Liver (tissue), 9 donors: ENCODE data around the gene DNAJB6. TPM values are rescaled to one million over a fixed set of nuclear protein-coding genes. Genes with fewer than 3 reads are reported as not detected.

Experiments
- DNase-seq: peaks from one replicate; pipeline ENCODE4 v3.0.0-alpha.2; 2017; ENCODE audit warnings: low spot score
- H3K27ac ChIP-seq, 2 donors: one replicate each; pipeline ENCODE4 v1.7.0; 2013; ENCODE audit warnings: inconsistent platforms in 2 of 2, low read length in 2 of 2, control low read depth in 1 of 2, low read depth in 1 of 2, mild to moderate bottlenecking in 1 of 2
- H3K27me3 ChIP-seq, 4 donors: one replicate each; pipeline versions ENCODE4 v1.6.1 to v1.7.0; 2013; ENCODE audit warnings: low read length in 3 of 4, inconsistent platforms in 1 of 4, mild to moderate bottlenecking in 1 of 4, moderate library complexity in 1 of 4; ENCODE audit not compliant: control insufficient read depth in 4 of 4, insufficient read depth in 4 of 4
- H3K36me3 ChIP-seq, 4 donors: one replicate each; pipeline versions ENCODE4 v1.6.1 to v1.7.0; 2013; ENCODE audit warnings: low read length in 3 of 4, mild to moderate bottlenecking in 3 of 4, low read depth in 1 of 4, moderate library complexity in 1 of 4; ENCODE audit not compliant: control insufficient read depth in 4 of 4, insufficient read depth in 3 of 4
- H3K4me1 ChIP-seq, 4 donors: one replicate each; pipeline versions ENCODE4 v1.6.1 to v1.7.0; 2013; ENCODE audit warnings: low read length in 3 of 4, mild to moderate bottlenecking in 3 of 4, moderate library complexity in 1 of 4; ENCODE audit not compliant: control insufficient read depth in 4 of 4, insufficient read depth in 4 of 4
- H3K4me3 ChIP-seq, 3 donors: one replicate each; pipeline versions ENCODE4 v1.6.1 to v1.7.0; 2013; ENCODE audit warnings: low read length in 3 of 3, control low read depth in 1 of 3, low read depth in 1 of 3, mild to moderate bottlenecking in 1 of 3
- H3K9ac ChIP-seq, 2 donors: one replicate each; pipeline ENCODE4 v1.7.0; 2013; ENCODE audit warnings: low read length in 2 of 2, mild to moderate bottlenecking in 2 of 2, moderate library complexity in 2 of 2, control low read depth in 1 of 2, low read depth in 1 of 2
- H3K9me3 ChIP-seq, 4 donors: one replicate each; pipeline versions ENCODE4 v1.6.1 to v1.7.0; 2013; ENCODE audit warnings: low read length in 3 of 4; ENCODE audit not compliant: control insufficient read depth in 4 of 4
- ATF3 ChIP-seq: IDR thresholded peaks from 2 replicates; pipeline ENCODE4 v1.6.1; 2016; ENCODE audit warnings: antibody characterized with exemption
- EGR1 ChIP-seq, 2 donors: IDR thresholded peaks; 2 replicates each; pipeline ENCODE4 v1.6.1; 2016 to 2018; ENCODE audit warnings: antibody characterized with exemption in 2 of 2, low read depth in 2 of 2
- FOXA1 ChIP-seq: IDR thresholded peaks from 2 replicates; pipeline ENCODE4 v1.6.1; 2016; ENCODE audit warnings: antibody characterized with exemption
- FOXA2 ChIP-seq: IDR thresholded peaks from 2 replicates; pipeline ENCODE4 v1.6.1; 2016; ENCODE audit warnings: antibody characterized with exemption
- GABPA ChIP-seq, 2 donors: IDR thresholded peaks in 1 of 2; conservative IDR thresholded peaks in 1 of 2; 2 replicates each; pipeline ENCODE4 v1.6.1; 2016; ENCODE audit warnings: antibody characterized with exemption in 2 of 2, mild to moderate bottlenecking in 1 of 2, moderate library complexity in 1 of 2
- HNF4A ChIP-seq, 2 donors: conservative IDR thresholded peaks; 2 replicates each; pipeline ENCODE4 v1.6.1; 2016; ENCODE audit warnings: antibody characterized with exemption in 2 of 2, mild to moderate bottlenecking in 2 of 2
- JUND ChIP-seq, 2 donors: IDR thresholded peaks; 2 replicates each; pipeline ENCODE4 v1.6.1; 2016; ENCODE audit warnings: antibody characterized with exemption in 2 of 2
- NR2F2 ChIP-seq: IDR thresholded peaks from 2 replicates; pipeline ENCODE4 v1.6.1; 2016; ENCODE audit warnings: antibody characterized with exemption
- RAD21 ChIP-seq, 2 donors: IDR thresholded peaks; 2 replicates each; pipeline ENCODE4 v1.6.1; 2016; ENCODE audit warnings: antibody characterized with exemption in 2 of 2, mild to moderate bottlenecking in 2 of 2
- SP1 ChIP-seq: IDR thresholded peaks from 2 replicates; pipeline ENCODE4 v1.6.1; 2018; ENCODE audit warnings: antibody characterized with exemption, mild to moderate bottlenecking
- TAF1 ChIP-seq: conservative IDR thresholded peaks from 2 replicates; pipeline ENCODE4 v1.6.1; 2016; ENCODE audit warnings: antibody characterized with exemption, mild to moderate bottlenecking
- YY1 ChIP-seq: IDR thresholded peaks from 2 replicates; pipeline ENCODE4 v1.6.1; 2016; ENCODE audit warnings: antibody characterized with exemption, mild to moderate bottlenecking
- ZBTB33 ChIP-seq: IDR thresholded peaks from 2 replicates; pipeline ENCODE4 v1.6.1; 2016; ENCODE audit warnings: antibody characterized with exemption
- WGBS: extraction: QIAGEN DNeasy Blood & Tissue Kit; methylation state at CpG from one replicate; pipeline ENCODE4 v1.1.7; 2013; 5-methylcytosine and 5-hydroxymethylcytosine counted together
- polyA plus RNA-seq, 2 donors: library from polyadenylated mRNA; stranded (reverse) in 1 of 2; unstranded in 1 of 2; fragments of 200-250 nt in 1 of 2; fragments of >200 nt in 1 of 2; fragmentation: Nextera tagmentation in 1 of 2; extraction: Ambion mirVana in 1 of 2; gene quantifications; one replicate each; pipeline versions ENCODE4 v1.2.1 to v1.2.3, GENCODE V29; 2013 to 2015
- total RNA-seq, 2 donors: library from RNA; depleted of rRNA; stranded (reverse); fragments of >200 nt; gene quantifications; one replicate each; pipeline ENCODE4 v1.2.3, GENCODE V29; 2014
- TF ChIP-seq, protein P1 (sequence below): IDR thresholded peaks from 2 replicates; pipeline ENCODE4 v1.6.1; 2016; ENCODE audit warnings: antibody characterized with exemption, mild to moderate bottlenecking
- donor health status: healthy.
- donor health status: healthy.
- donor health status: healthy.
- donor health status: healthy.
- donor health status: healthy.

DNAJB6 gene
- total and polyA plus RNA-seq, 4 donors: 26.5 to 46.6 (median 42.4) TPM

GRCh38 chr7:157360483-157361025 lies 23.8 kb downstream of the DNAJB6 start:
- peaks cover 0 to 46% (median 29%) of the 10 kb centered on the region in 4 donors for H3K36me3 ChIP-seq
- H3K9me3 ChIP-seq: no peaks in the 10 kb centered on the region

GRCh38 chr7:157361537-157361936 lies 24.7 kb downstream of the DNAJB6 start:
- H3K27ac ChIP-seq: no peak overlapping the region
- 97% methylated on average over 6 of the region's 6 CpGs for WGBS
- no peaks in the 10 kb centered on the region for H3K4me1 ChIP-seq
- no peaks in the 10 kb centered on the region for H3K27me3 ChIP-seq
- TF ChIP-seq GABPA (IDR thresholded peaks at IDR 0.05 in 1 of 2, conservative IDR thresholded peaks at IDR 0.05 in 1 of 2) (no peak), FOXA1 (no peak), EGR1 (IDR thresholded peaks at IDR 0.05; ENCODE audit: low read depth in 2 of 2) (no peak), JUND (IDR thresholded peaks at IDR 0.05) (no peak), TAF1 (no peak), ZBTB33 (no peak), NR2F2 (no peak), FOXA2 (no peak), HNF4A (conservative IDR thresholded peaks at IDR 0.05) (no peak)
- DNase-seq: no peak
- no peaks in the 10 kb centered on the region for H3K9me3 ChIP-seq
- no peak overlapping the region for H3K9ac ChIP-seq
- no peak overlapping the region for H3K4me3 ChIP-seq
- H3K36me3 ChIP-seq: peaks cover 0 to 47% (median 30%) of the 10 kb centered on the region in 4 donors

More at GRCh38 chr7:157360483-157361025, 23.8 kb downstream of the DNAJB6 start:
- 67% methylated on average over 3 of the region's 3 CpGs for WGBS
- H3K4me3 ChIP-seq: no peak overlapping the region
- no peak overlapping the region for H3K9ac ChIP-seq
- no peak for DNase-seq
- H3K27me3 ChIP-seq: no peaks in the 10 kb centered on the region
- no peak overlapping the region for H3K27ac ChIP-seq
- H3K4me1 ChIP-seq: peaks cover 0 to 8% (median 2%) of the 10 kb centered on the region in 4 donors
- TF ChIP-seq NR2F2 (no peak), SP1 (no peak), ZBTB33 (no peak), TAF1 (no peak), JUND (IDR thresholded peaks at IDR 0.05) (no peak), EGR1 (IDR thresholded peaks at IDR 0.05; ENCODE audit: low read depth in 2 of 2) (no peak), FOXA2 (no peak), RAD21 (IDR thresholded peaks at IDR 0.05) (no peak), ATF3 (no peak), HNF4A (conservative IDR thresholded peaks at IDR 0.05) (no peak), YY1 (no peak)
- TF ChIP-seq, protein P1, sequence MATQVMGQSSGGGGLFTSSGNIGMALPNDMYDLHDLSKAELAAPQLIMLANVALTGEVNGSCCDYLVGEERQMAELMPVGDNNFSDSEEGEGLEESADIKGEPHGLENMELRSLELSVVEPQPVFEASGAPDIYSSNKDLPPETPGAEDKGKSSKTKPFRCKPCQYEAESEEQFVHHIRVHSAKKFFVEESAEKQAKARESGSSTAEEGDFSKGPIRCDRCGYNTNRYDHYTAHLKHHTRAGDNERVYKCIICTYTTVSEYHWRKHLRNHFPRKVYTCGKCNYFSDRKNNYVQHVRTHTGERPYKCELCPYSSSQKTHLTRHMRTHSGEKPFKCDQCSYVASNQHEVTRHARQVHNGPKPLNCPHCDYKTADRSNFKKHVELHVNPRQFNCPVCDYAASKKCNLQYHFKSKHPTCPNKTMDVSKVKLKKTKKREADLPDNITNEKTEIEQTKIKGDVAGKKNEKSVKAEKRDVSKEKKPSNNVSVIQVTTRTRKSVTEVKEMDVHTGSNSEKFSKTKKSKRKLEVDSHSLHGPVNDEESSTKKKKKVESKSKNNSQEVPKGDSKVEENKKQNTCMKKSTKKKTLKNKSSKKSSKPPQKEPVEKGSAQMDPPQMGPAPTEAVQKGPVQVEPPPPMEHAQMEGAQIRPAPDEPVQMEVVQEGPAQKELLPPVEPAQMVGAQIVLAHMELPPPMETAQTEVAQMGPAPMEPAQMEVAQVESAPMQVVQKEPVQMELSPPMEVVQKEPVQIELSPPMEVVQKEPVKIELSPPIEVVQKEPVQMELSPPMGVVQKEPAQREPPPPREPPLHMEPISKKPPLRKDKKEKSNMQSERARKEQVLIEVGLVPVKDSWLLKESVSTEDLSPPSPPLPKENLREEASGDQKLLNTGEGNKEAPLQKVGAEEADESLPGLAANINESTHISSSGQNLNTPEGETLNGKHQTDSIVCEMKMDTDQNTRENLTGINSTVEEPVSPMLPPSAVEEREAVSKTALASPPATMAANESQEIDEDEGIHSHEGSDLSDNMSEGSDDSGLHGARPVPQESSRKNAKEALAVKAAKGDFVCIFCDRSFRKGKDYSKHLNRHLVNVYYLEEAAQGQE: no peak
